EL (cell line): ENCODE results near the gene ZFAND3.

Experiments used
- DNase-seq: peaks from one replicate; pipeline ENCODE4 v3.0.0-alpha.2; 2016

Gene ZFAND3

DNA sequence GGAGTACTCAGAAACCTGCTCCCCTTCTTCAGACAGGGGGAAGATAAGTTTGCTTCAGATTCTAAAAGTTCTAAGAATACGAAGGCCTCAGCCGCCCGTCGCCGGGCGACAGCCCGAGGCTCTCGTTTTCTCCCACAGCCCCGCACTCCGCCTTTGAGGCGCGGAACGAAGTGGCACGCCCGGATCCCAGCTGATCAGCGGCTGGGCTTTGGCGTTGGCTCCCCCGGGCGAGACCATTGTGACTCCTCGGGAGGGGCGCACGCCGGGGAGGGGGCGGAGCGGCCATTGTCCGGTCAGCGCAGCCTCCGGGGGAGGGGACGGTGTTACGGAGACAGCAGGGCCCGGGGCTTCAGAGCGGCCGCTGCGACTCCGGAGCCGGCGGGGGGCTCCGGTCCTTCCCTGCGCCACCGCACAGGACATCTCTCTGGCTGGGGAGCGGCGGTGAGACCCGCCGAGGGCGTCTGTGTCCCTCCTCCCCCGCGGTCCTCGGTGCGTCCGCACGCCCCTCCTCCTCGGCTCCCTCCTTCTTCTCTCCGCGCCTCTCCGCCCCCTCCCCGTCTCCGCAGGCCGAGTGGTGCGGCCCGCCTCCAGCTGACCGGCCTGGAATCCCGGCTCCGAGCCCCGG, at the start of gene ZFAND3:
Gene ZFAND3 (plus strand): TSS at position 551 of the 625 bp plus-strand sequence. CDS start 219 bp downstream, outside the sequence.
- DNase-seq: peak; percentile 96

DNA sequence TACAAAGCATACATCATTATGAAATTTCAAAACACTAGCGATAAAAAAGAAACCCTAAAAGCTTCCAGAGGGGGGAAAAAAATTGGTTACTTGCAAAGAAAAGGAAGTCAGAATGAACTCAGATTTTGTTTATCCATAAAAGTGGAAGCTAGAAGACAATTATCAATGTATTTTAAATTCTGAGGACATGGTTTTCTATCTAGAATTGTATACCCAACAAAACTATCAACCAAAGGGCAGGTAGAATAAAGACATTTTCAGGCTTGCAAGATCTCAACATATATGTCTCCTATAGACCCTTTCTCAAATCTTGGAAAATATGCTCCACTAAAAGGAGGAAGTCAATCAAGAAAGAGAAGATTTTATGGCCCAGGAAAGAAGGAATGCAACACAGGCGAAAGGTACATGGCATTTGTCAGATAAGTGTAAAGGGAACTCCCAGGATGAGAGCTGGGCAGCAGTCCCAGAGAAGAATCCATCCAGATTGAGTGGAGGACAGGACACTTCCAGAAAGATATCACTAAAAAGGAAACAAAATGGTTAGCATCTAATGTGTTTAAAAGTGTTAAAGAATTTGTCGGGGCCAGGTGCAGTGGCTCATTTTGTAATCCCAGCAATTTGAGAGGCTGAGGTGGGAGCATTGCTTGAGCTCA, 45.4 kb upstream of the ZFAND3 start:
- no peak for DNase-seq

GRCh38 chr6:37776566-37776965, 43.0 kb upstream of the ZFAND3 start:
- no peak for DNase-seq

GRCh38 chr6:37777272-37777834, 42.2 kb upstream of the ZFAND3 start:
- no peak for DNase-seq

DNA sequence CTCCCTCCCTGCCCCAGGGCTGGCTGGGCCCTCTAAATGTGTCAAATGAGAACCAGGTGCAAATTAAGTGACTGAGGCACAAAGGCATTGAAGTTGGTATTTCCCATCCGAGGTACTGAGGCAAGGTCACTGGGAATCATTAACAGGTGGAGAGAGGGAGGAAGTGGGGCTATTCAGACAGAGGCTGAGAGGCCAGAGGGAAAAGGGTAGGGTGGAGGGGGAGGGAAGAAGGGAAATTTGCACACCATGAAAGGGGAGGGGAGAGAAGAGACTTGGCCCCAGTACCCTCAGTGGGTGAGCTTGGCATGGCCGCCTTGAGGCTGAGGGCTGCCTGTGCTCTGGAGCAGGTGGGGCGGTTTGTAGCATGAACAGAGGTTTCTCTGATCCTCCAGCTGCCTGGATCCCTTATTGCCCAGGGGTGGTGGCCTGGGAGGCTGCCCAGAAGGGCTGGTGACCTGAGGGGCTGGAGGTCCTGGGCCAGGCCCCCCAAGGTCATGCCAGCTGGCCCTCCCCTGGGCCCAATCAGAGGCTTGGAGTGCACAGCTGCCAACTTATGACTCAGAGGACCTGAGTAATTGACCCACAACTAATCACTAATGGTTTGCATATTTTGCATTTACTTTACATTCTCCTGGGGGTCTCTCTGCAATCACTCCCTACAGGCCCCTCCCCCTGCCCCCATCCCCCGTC, 40.3 kb upstream of the ZFAND3 start:
- DNase-seq: peak; percentile 21

DNA sequence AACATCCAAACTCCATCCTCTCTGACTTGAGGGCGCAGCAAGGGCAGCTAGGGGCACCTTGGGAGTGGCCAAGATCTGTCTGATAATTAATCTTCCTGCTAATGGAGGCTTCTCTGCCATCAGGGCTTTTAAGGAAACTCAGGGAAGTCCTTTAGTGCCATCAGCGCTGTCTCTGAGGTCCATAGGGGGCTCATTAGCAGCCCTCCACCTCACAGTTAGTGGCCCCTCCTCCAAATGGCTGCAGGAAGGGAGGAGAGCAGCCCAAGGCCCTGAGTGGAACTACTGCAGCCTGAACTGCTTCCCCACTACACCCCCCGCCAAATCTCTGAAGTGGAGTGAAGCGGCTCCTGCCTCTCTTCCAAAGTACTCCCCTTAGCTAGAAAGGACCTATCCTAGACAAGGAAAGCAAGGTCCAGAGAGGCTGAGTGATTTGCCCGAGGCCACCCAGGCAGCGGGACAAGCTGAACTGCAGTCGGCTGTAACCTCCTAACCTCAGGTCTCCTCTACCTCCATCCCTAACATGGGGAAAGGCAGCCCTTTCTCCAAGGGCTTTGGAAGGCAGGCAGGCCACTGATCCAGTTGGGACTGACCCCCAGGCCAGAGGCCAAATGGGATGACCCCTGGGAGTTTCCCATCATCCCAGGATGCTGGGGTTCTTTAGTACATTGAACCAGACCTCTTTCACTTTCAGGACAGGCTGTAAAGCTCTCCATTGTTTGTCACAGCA, 39.5 kb upstream of the ZFAND3 start:
- DNase-seq: no peak

GRCh38 chr6:37781788-37782187, 37.7 kb upstream of the ZFAND3 start:
- DNase-seq: no peak

DNA sequence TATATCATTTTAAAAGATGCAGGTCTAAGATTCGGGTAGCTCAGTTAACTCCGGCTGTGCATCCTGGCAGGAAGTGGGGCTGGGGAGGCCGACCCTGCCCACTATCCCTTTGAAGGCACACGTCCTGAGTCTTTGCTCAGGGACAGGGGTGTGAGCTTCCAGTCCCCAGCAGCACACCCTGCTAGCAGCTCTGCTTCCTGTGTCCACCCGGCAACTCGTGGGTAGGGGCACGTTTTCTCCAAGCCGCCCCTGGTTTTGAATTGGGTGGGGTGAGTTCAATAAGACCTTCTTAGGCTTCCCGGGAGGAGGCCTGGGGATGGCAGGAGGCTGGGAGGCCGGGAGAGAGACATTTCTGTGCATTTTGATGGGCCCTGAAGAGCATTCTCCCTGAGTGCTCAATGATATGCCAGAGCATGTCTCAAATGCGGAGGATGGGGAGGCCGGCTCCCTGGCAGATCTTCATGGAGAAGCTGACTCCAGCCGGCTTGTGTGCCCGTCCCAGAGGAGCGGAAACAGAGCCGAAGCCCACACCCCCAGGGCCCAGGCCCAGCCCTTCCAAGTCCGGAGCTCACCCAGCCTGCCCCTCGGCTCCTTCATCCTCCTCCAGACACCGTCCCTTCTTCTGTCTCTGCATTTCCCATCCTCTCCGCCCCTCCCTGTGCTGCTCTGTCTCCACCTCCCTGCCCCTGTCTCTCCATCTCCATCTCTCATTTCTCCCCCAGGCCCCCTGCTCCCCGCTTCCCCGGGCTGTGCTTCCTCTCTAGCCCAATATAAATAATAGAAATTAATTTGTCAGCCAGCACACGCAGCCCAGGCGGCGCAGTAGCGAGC, 36.3 kb upstream of the ZFAND3 start:
- peak; percentile 70 for DNase-seq

DNA sequence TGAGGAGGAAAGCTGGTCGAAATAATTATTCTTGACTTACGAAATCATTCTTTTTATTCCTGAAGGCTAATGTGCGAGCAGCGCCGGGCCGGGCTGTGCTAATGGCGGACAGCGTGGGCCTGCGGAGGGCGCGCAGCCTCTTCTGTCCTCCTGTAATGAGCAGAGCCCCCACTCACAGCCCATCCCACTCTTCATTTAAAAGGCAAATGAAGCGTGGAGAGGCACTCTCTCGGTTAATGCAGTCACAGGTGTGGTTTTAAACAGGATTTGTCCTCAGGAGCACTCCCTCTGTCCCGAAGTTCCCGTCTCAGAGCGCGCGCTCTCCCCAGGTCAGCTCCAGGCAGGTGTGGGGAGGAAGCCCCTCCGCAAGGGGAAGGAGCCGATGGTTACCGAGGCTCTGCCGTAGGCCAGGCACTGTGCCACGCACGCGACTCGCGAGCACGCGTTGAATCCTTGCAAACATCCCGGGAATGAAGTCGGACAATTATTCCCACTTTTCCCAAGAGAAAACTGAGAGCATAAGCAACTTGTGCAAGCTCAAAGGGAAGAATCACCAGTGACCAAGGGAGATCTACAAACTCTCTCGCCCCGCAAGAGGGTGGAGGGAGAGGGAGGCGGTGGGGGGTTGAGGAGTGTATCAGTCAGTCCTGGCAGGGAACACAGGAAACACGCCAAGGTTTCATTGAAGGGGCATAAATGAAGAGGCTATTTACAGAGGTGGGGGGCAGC, 35.5 kb upstream of the ZFAND3 start:
- no peak for DNase-seq

DNA sequence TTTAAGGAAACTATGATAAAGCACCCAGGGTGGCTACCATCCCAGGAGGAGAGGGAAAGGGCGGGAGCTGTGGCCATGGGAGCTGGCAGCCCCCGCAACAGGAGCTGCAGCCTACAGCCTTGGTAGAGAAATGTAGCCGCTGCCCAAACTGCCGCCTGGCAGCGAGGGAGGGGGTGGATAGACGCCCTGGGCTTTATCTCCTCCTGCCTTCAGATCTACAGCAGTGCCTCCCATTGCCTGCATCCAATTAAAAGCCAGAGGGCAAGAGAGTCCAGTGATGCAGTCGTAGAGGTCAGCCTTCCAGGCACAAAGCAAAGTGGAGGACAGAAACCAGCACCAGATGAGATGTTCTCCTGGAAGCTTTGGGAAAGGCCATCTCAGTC, 35.0 kb upstream of the ZFAND3 start:
- no peak for DNase-seq

GRCh38 chr6:37785002-37785662, 34.4 kb upstream of the ZFAND3 start:
- DNase-seq: no peak

- DNase-seq: no peak
Observed at GRCh38 chr6:37785663-37786270, 33.8 kb upstream of the ZFAND3 start.

DNA sequence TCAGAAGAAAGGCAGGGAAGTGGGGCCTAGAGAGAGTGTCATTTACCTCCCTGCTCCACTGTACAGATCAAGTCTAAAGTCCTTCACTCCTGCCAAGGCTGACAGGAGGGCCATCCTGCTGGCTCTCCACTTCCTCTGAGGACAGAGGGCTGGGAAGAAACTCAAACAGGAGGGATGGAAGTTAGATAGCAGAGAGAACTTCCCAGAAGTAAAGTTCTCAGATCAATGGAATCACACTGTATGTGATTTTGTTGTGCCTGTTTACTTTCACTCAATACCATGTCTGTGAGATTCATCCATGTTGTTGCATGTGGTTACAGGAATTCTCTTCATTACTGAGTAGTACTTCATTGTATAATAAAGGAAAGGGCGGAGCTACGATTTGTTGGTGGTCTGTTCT, 32.3 kb upstream of the ZFAND3 start:
- DNase-seq: no peak

GRCh38 chr6:37788259-37788658, 31.3 kb upstream of the ZFAND3 start:
- peak; percentile 71 for DNase-seq

DNA sequence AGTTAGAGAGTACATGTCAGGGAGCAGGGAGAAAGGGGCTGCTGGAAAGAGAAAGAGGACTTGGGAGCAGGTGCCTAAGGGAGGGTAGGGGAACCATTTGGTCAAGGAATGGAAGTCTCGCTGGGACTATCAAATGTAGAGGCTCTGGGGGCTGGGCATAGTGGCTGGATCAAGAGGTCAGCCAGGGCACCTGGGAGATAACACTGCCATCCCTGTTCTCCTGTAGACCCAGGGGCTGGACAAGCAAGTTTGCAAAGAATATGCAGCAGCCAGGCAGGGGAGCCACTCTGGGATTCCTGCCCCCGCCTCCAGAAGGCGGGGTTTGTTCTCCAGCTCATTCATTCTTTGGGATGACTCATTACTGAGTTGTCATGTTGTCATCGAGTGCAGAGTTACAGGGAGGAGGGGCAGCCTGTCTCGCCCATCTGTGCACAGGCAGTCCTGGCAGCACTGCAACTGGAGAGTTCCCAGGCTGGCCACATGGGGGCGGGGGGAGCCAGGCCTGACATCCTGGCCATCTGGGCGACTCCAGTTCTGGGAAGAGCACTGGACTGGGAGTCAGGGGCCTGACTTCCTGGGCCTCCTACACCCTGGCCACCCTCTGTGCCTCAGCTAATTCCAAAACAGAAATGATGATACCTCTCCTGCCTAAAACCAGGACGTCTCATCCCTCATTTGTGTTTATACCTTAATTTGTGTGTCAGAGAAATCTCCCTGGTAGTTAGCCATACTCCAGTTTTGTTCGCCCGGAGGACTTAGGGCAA, 28.2 kb upstream of the ZFAND3 start:
- DNase-seq: peak; percentile 98

GRCh38 chr6:37792457-37793033, 27.0 kb upstream of the ZFAND3 start:
- DNase-seq: no peak

DNA sequence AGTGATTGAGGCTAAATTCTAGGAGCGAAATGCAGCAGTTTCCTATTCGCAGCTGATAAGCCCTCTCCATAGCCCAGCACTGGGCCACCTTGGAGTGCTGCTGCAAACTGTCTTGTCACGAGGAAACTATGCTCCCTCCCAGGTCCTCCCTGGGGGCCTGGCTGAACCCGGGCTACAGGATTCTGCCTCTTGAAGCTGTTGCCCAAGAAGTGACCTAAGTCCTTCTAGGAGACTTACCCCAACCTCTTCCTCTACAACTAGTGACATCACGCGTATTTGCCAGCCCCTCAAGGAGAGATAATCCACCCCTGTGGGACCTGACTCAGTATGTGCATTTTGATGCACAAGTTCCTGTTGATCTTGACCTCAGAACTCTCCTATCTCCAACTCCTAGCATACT, 26.5 kb upstream of the ZFAND3 start:
- peak; percentile 28 for DNase-seq

DNA sequence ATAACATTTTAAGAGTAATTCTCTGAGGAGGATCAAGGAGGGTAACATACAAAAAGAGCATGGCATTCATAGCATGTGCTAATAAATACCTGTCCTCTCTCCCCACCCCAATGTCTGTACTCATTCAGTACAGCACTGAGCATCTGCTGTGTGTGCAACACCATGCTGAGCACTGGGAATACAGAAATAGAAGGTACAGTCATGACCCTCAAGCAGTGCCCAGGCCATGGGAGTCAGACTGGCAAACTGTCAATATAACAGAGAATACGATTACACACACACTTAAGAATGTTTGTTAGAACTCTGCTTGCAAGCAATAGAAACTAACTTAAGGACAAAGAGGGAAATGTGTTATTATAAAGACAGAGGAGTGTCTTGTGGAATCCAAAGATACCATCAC, 24.7 kb upstream of the ZFAND3 start:
- DNase-seq: peak; percentile 69
